Cardiac muscle cell (in vitro differentiated cells and primary cell): Measurements from ENCODE around the gene ERBB4. TPM values are rescaled to one million over a fixed set of nuclear protein-coding genes. Genes with fewer than 3 reads are reported as not detected.

ENCODE experiments used
- DNase-seq, 2 donors: peaks; one replicate each; pipeline versions ENCODE4 v3.0.0 to v3.0.0-alpha.2; 2010 to 2017; ENCODE audit warnings: low read depth in 1 of 2, low spot score in 1 of 2
- H3K27ac ChIP-seq: fragments of 200-600 bp; sonication (generic); 2 replicates; pipeline ENCODE4 v1.5.1; 2016
- H3K27me3 ChIP-seq: fragments of 200-600 bp; sonication (generic); 2 replicates; pipeline ENCODE4 v1.6.0; 2016; ENCODE audit warnings: control low read depth
- H3K36me3 ChIP-seq: fragments of 200-600 bp; sonication (generic); 2 replicates; pipeline ENCODE4 v1.5.1; 2016; ENCODE audit warnings: control low read depth
- H3K4me1 ChIP-seq: fragments of 200-600 bp; sonication (generic); 2 replicates; pipeline ENCODE4 v1.8.1; 2017; ENCODE audit warnings: low read depth, mild to moderate bottlenecking, mixed run types
- H3K4me3 ChIP-seq: fragments of 200-600 bp; sonication (generic); 2 replicates; pipeline ENCODE4 v1.5.1; 2016; ENCODE audit warnings: mild to moderate bottlenecking
- H3K9me3 ChIP-seq: fragments of 200-600 bp; sonication (generic); 2 replicates; pipeline ENCODE4 v1.5.1; 2017; ENCODE audit warnings: low read depth, mild to moderate bottlenecking, control low read depth
- CTCF ChIP-seq: IDR thresholded peaks from 2 replicates; pipeline ENCODE4 v1.5.1; 2012; ENCODE audit warnings: low read depth, mild to moderate bottlenecking, low read length
- polyA plus RNA-seq: library from polyadenylated mRNA; unstranded; fragments of >200 nt; fragmentation: Nextera tagmentation; extraction: Ambion mirVana; gene quantifications from 2 replicates; pipeline ENCODE4 v1.2.1, GENCODE V29; 2016
- total RNA-seq: library from RNA; depleted of rRNA; stranded (reverse); fragments of >200 nt; gene quantifications from 2 replicates; pipeline ENCODE4 v1.2.3, GENCODE V29; 2016

ERBB4 gene
- total and polyA plus RNA-seq, 2 experiments from 2014 or later = 38.1 to 42.1 TPM

GRCh38 chr2:212421556-212422334 lies 116.9 kb downstream of the ERBB4 start:
- DNase-seq = peak in 1 of 2 donors; percentile 20
- Histone ChIP-seq H3K9me3 (no peaks in the 10 kb centered on the region), H3K27ac (no peak overlapping the region), H3K27me3 (no peaks in the 10 kb centered on the region), H3K4me1 (peaks cover 1% of the 10 kb centered on the region), H3K36me3 (no peaks in the 10 kb centered on the region), H3K4me3 (no peak overlapping the region)
- TF ChIP-seq CTCF = no peak

- H3K9me3 ChIP-seq = no peaks in the 10 kb centered on the region
- H3K27me3 ChIP-seq = no peaks in the 10 kb centered on the region
Observed at GRCh38 chr2:212416086-212416485, 122.5 kb downstream of the ERBB4 start.

GRCh38 chr2:212414767-212415211 lies 123.8 kb downstream of the ERBB4 start:
- H3K27me3 ChIP-seq = no peaks in the 10 kb centered on the region
- TF ChIP-seq CTCF = no peak
- H3K4me3 ChIP-seq = no peak overlapping the region
- no peaks in the 10 kb centered on the region for H3K36me3 ChIP-seq
- no peaks in the 10 kb centered on the region for H3K9me3 ChIP-seq
- H3K27ac ChIP-seq = no peak overlapping the region
- peaks cover 5% of the 10 kb centered on the region for H3K4me1 ChIP-seq
- no peak for DNase-seq

More at GRCh38 chr2:212416086-212416485, 122.5 kb downstream of the ERBB4 start:
- no peaks in the 10 kb centered on the region for H3K36me3 ChIP-seq
- DNase-seq = no peak
- H3K27ac ChIP-seq = no peak overlapping the region
- H3K4me3 ChIP-seq = no peak overlapping the region
- no peak for TF ChIP-seq CTCF
- H3K4me1 ChIP-seq = peaks cover 5% of the 10 kb centered on the region

GRCh38 chr2:212409560-212409959 lies 129.0 kb downstream of the ERBB4 start:
- no peaks in the 10 kb centered on the region for H3K27me3 ChIP-seq
- DNase-seq = no peak
- H3K9me3 ChIP-seq = no peaks in the 10 kb centered on the region
- TF ChIP-seq CTCF = no peak
- no peak overlapping the region for H3K4me3 ChIP-seq
- no peak overlapping the region for H3K27ac ChIP-seq
- H3K36me3 ChIP-seq = no peaks in the 10 kb centered on the region
- peaks cover 30% of the 10 kb centered on the region for H3K4me1 ChIP-seq

GRCh38 chr2:212408524-212408923 lies 130.1 kb downstream of the ERBB4 start:
- no peak for TF ChIP-seq CTCF
- Histone ChIP-seq H3K27ac (peak overlapping the region; percentile 2), H3K36me3 (no peaks in the 10 kb centered on the region), H3K4me1 (peaks cover 30% of the 10 kb centered on the region), H3K9me3 (no peaks in the 10 kb centered on the region), H3K27me3 (no peaks in the 10 kb centered on the region), H3K4me3 (no peak overlapping the region)
- DNase-seq = no peak
